Thyroid gland (tissue), 4 donors: ENCODE results near the gene PRKRIP1. TPM values are rescaled to one million over a fixed set of nuclear protein-coding genes. Genes with fewer than 3 reads are reported as not detected.
"Not testable (repeated sequence)": the region's sequence is repeated elsewhere in the genome, so short reads cannot be mapped to it uniquely, and the experiment has no call there.

Source experiments
- DNase-seq, 2 donors: peaks; one replicate each; pipeline ENCODE4 v3.0.0-alpha.2; 2019
- H3K27ac ChIP-seq, 3 donors: fragments of 200-600 bp; sonication (generic); 1 replicate in 2 of 3; 2 replicates in 1 of 3; pipeline ENCODE4 v1.5.1; 2016 to 2019; ENCODE audit warnings: mild to moderate bottlenecking in 1 of 3, moderate library complexity in 1 of 3
- H3K27me3 ChIP-seq: fragments of 200-600 bp; sonication (generic); one replicate; pipeline ENCODE4 v1.5.1; 2019
- H3K36me3 ChIP-seq, 2 donors: fragments of 200-600 bp; sonication (generic); one replicate each; pipeline ENCODE4 v1.5.1; 2016 to 2019
- H3K4me1 ChIP-seq, 2 donors: fragments of 200-600 bp; sonication (generic); one replicate each; pipeline ENCODE4 v1.5.1; 2017 to 2019
- H3K4me3 ChIP-seq, 3 donors: fragments of 200-600 bp; sonication (generic); replicated peaks in 1 of 3; 1 replicate in 2 of 3; 2 replicates in 1 of 3; pipeline ENCODE4 v1.5.1; 2016; ENCODE audit warnings: mild to moderate bottlenecking in 1 of 3
- H3K9me3 ChIP-seq: fragments of 200-600 bp; sonication (generic); one replicate; pipeline ENCODE4 v1.5.1; 2017
- CTCF ChIP-seq, 6 experiments: fragments of 200-600 bp in 3 of 6; fragments of 450-650 bp in 3 of 6; sonication (generic) in 3 of 6; IDR thresholded peaks; one replicate each; pipeline ENCODE4 v1.5.1; 2016 to 2019; ENCODE audit warnings: antibody characterized with exemption in 6 of 6, mild to moderate bottlenecking in 2 of 6, inconsistent platforms in 1 of 6, moderate library complexity in 1 of 6
- POLR2A ChIP-seq, 2 donors: fragments of 450-650 bp; IDR thresholded peaks; one replicate each; pipeline ENCODE4 v1.6.1; 2017; ENCODE audit warnings: antibody characterized with exemption in 2 of 2, mild to moderate bottlenecking in 2 of 2, moderate library complexity in 1 of 2
- WGBS, 2 donors: methylation state at CpG; one replicate each; pipeline ENCODE4 v1.1.5; 2017; 5-methylcytosine and 5-hydroxymethylcytosine counted together
- intact Hi-C: fragments of 100-400 bp; cut with DNase I; formaldehyde crosslinking; loops from one replicate; pipeline ENCODE4 v1.15.1; 2023
- total RNA-seq, 4 donors: library from RNA; depleted of rRNA; stranded (reverse); fragments of >200 nt; gene quantifications; one replicate each; pipeline ENCODE4 v1.2.3, GENCODE V29; 2016

Gene PRKRIP1
- total RNA-seq, 4 donors from 2014 or later: 31.8 to 43.7 (median 37.7) TPM

DNA sequence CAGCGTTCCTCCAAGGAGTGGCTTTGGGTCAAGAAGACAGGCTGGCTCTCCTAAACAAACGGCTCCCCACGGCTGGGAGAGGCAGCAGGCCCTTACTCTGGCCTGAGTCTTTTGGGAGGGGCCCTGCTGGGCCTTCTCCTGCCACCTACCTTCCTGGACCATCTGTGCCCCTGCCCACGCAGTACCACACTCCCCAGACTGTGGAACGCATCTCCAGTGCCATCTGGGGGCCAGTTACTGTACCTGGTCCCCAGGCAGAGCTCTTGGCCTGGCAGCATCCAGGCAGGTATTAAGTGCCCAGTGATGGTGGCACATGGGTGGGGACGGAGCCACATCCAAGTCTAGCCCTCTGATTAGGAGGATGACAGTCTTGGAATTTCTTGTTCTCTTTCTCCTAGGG, 54.1 kb downstream of the PRKRIP1 start:
- WGBS, 2 donors: 79 to 81% methylated on average over 5 to 6 of the region's 6 CpGs
- intact Hi-C loops: no loop called here

DNA sequence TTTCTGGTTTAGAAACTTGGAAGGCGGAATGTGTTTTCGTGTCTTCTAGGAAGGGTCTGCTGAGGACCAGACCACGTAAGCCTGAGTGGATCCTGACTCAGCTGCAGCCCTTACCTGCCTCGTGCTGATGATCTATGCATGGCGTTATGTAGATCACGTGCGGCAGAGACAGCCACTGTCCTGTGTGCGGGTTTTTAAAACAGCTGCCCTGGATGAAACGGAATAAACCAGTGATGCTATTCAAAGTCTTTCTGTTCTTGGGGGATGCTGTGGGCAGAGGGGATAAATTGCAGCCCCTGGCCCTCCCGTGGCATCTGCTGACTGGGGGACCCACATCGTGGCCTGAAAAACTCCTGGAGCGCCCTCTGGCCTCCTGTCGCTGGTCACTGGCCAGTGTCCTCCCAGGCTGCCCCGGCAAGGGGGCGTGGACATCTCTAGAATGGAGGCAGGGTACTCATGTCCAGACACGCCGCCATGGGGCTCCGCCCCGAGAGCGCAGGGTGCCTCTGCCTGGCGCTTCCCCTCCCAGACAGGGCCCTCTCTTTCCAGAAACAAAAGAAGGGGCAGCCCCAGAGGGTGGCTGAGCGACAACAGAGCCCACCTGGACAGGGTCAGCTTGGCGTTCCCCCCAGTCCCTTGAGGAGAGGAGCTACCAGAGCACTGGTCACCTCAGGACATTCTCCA, 55.4 kb downstream of the PRKRIP1 start:
- Histone ChIP-seq H3K9me3 (no peaks in the 10 kb centered on the region), H3K27ac (no peak overlapping the region), H3K4me3 (no peak overlapping the region), H3K4me1 (no peaks in the 10 kb centered on the region), H3K36me3 (peaks cover 11 to 13% of the 10 kb centered on the region in 2 donors), H3K27me3 (no peaks in the 10 kb centered on the region)
- DNase-seq: peak; percentile 35 to 36
- intact Hi-C loops: no loop called here
- WGBS, 2 donors: 61 to 66% methylated on average over 10 to 16 of the region's 23 CpGs
- no peak for TF ChIP-seq CTCF (IDR thresholded peaks at IDR 0.05)
- no peak for TF ChIP-seq POLR2A (IDR thresholded peaks at IDR 0.05)

More for the DNA sequence above, 54.1 kb downstream of the PRKRIP1 start:
- Histone ChIP-seq H3K4me3 (no peak overlapping the region), H3K4me1 (no peaks in the 10 kb centered on the region), H3K9me3 (no peaks in the 10 kb centered on the region), H3K36me3 (peaks cover 14 to 17% of the 10 kb centered on the region in 2 donors), H3K27ac (no peak overlapping the region), H3K27me3 (no peaks in the 10 kb centered on the region)
- no peak for DNase-seq
- TF ChIP-seq POLR2A (IDR thresholded peaks at IDR 0.05) (no peak), CTCF (IDR thresholded peaks at IDR 0.05) (no peak)

GRCh38 chr7:102452451-102452850, 56.3 kb downstream of the PRKRIP1 start:
- no peak for DNase-seq
- no peaks in the 10 kb centered on the region for H3K4me1 ChIP-seq
- no peak overlapping the region for H3K4me3 ChIP-seq
- intact Hi-C loops: no loop called here
- no peaks in the 10 kb centered on the region for H3K27me3 ChIP-seq
- peaks cover 10 to 11% of the 10 kb centered on the region in 2 donors for H3K36me3 ChIP-seq
- H3K9me3 ChIP-seq: no peaks in the 10 kb centered on the region
- no peak for TF ChIP-seq CTCF (IDR thresholded peaks at IDR 0.05)
- no peak for TF ChIP-seq POLR2A (IDR thresholded peaks at IDR 0.05)
- no peak overlapping the region for H3K27ac ChIP-seq
- 94 to 96% methylated on average over 6 of the region's 6 CpGs for WGBS, 2 donors

GRCh38 chr7:102453319-102453718, 57.2 kb downstream of the PRKRIP1 start:
- no peaks in the 10 kb centered on the region for H3K4me1 ChIP-seq
- no peak overlapping the region for H3K4me3 ChIP-seq
- intact Hi-C loops: no loop called here
- H3K27ac ChIP-seq: peak overlapping the region in 2 of 3 donors; percentile 44 to 50
- peak; percentile 79 to 88 for DNase-seq
- no peaks in the 10 kb centered on the region for H3K9me3 ChIP-seq
- 67 to 81% methylated on average over 3 to 4 of the region's 7 CpGs for WGBS, 2 donors
- no peak for TF ChIP-seq POLR2A (IDR thresholded peaks at IDR 0.05)
- TF ChIP-seq CTCF (IDR thresholded peaks at IDR 0.05): no peak
- peaks cover 15 to 16% of the 10 kb centered on the region in 2 donors for H3K36me3 ChIP-seq
- no peaks in the 10 kb centered on the region for H3K27me3 ChIP-seq

DNA sequence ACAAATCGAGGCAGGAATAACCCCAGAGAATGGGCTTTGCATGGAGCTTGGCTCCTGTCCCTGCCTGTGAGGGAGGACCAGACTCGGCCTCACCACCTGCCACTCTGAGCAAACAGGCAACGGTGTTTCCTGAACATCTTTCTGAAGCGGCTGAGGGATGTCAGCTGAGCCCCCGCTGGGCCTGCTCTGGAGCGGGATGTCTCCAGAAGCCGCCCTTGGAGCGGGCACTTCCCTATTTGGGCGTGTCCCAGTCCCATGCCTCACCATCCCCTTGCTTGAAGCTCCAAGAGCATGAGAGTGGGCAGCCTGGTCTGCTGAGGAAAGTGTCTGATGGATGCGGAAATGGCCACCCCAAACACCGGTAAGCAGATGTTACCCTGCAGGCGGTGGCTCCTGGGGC, 58.3 kb downstream of the PRKRIP1 start:
- no peak overlapping the region for H3K27ac ChIP-seq
- H3K9me3 ChIP-seq: no peaks in the 10 kb centered on the region
- no peak for DNase-seq
- TF ChIP-seq CTCF (IDR thresholded peaks at IDR 0.05) (no peak), POLR2A (IDR thresholded peaks at IDR 0.05) (no peak)
- no peak overlapping the region for H3K4me3 ChIP-seq
- intact Hi-C loops: no loop called here
- H3K27me3 ChIP-seq: no peaks in the 10 kb centered on the region
- no peaks in the 10 kb centered on the region for H3K4me1 ChIP-seq
- H3K36me3 ChIP-seq: peaks cover 16 to 19% of the 10 kb centered on the region in 2 donors
- 79 to 89% methylated on average over 4 to 9 of the region's 12 CpGs for WGBS, 2 donors

DNA sequence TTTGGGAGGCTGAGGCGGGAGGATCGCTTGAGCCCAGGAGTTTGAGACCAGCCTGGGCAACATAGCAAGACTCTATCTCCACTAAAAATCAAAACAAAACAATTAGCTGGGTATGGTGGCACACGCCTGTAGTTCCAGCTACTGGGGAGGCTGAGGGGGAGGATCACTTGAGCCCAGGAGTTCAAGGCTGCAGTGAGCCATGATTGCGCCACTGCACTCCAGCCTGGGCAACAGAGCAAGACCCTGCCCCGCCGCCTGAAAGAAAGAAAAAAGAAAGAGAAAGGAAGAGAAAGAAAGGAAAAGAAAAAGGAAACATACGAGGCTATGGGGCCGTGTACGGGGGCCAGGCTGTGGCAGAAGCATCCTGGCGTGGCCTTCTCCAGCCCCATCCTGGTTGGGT, 58.8 kb downstream of the PRKRIP1 start:
- H3K27me3 ChIP-seq, intact Hi-C loops, H3K4me3 ChIP-seq, H3K4me1 ChIP-seq, DNase-seq, H3K9me3 ChIP-seq, H3K27ac ChIP-seq: not testable (repeated sequence)
- H3K36me3 ChIP-seq: peaks cover 16 to 19% of the 10 kb centered on the region in 2 donors
- WGBS, 2 donors: 95 to 96% methylated on average over 10 of the region's 10 CpGs
